Hair follicle dermal papilla cell (primary cell): ENCODE data around the gene DPP8. TPM values are rescaled to one million over a fixed set of nuclear protein-coding genes. Genes with fewer than 3 reads are reported as not detected.
A peak's percentile ranks its signal among the peaks of the same experiment; 100 is the strongest.

Experiments
- small RNA-seq: library from RNA; depleted of rRNA; stranded (forward); fragments of <200 nt; gene quantifications from one replicate; pipeline ENCODE3, GENCODE V24; 2012
- total RNA-seq: library from RNA; depleted of rRNA; stranded (reverse); fragments of >200 nt; gene quantifications from 2 replicates; pipeline ENCODE4 v1.2.3, GENCODE V29; 2012

Gene DPP8
- 42.4 and 48.5 TPM in 2 replicates for total RNA-seq

GRCh38 chr15:65516997-65517865 lies at the start of gene DPP8:
Gene DPP8 (minus strand): TSS chr15:65517689. CDS start chr15:65512553, 5,136 bp downstream.

DNA sequence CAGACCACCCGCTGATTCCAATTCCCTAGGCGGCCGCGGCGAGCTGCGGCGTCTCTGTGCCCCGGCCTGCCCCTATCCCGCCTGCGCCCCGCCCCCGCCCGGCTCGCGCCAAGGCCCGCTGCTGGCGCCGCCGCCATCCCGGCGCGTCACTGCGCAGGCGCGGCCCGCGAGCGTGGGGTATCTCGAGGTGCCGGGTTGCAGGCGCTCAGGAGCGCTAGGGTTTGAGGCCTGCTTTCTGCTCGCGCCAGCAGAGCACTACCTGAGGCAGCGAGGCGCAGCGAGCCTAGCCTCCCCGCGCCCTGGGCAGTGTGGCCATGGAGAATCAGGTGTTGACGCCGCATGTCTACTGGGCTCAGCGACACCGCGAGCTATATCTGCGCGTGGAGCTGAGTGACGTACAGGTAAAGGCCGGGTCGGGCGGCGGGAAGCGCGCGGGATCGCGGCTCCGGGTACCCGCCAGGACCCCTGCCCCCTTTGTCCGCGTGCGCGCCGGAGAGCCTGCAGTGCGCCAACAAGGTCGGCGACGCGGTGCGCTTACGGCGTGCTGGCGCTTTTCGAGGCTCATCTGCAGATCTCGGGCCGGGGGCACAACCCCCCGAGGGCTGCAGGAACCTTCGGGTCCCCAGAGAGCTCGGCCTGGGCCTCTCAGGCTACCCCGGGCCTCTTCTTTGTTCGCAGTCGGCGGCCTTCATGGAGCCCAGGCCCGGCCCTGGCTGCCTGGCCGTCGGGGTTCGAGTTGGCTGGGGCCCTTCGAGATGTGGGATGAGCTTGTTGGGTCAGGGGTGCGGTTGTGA lies 13.0 kb upstream of the DPP8 start, which contains the start of gene HACD3:
TSS of gene HACD3 (plus strand) at position 146 of the 794 bp plus-strand sequence. CDS start at position 315, 169 bp downstream.

Small RNA genes within 50 kb of the gene (small RNA-seq; reads per million reads assigned to genes)
- not detected for gene AC105129.1
- gene RF00019, result not detected
- gene RNU6-19P, result 0.71 reads per million, percentile 8 among the genes with 10 or more reads in this experiment

Other genes starting within 250 kb of the DPP8 start
- 5.4 and 6.3 TPM in 2 replicates for gene PARP16, start 230.8 kb downstream of the DPP8 start, total RNA-seq
- not detected in 2 replicates for gene RNU5A-1, start 221.6 kb downstream of the DPP8 start, total RNA-seq
- gene RNU5B-1, start 213.0 kb downstream of the DPP8 start, total RNA-seq, result not detected in 2 replicates
- gene IGDCC3, start 139.7 kb downstream of the DPP8 start, total RNA-seq, result under 0.01 and 0.16 TPM in 2 replicates
- 37.2 and 52.6 TPM in 2 replicates for gene IGDCC4, start 94.7 kb downstream of the DPP8 start, total RNA-seq
- 79.9 and 81.9 TPM in 2 replicates for gene HACD3, start 12.8 kb upstream of the DPP8 start, total RNA-seq
- 34.9 and 36.5 TPM in 2 replicates for gene INTS14, start 93.4 kb upstream of the DPP8 start, total RNA-seq
- 9.2 and 10.2 TPM in 2 replicates for gene SLC24A1, start 104.2 kb upstream of the DPP8 start, total RNA-seq